Measurements from ENCODE around the gene SH3PXD2A.

- TF ChIP-seq POLR2A (IDR thresholded peaks at IDR 0.05; ENCODE audit: low read length): no peak
- TF ChIP-seq GATA1 (IDR thresholded peaks at IDR 0.05; ENCODE audit: low read depth, low read length): no peak
Observed at GRCh38 chr10:103772096-103772845, 83.1 kb downstream of the SH3PXD2A start.
